ENCODE results near the gene CTF1. TPM values are rescaled to one million over a fixed set of nuclear protein-coding genes. Genes with fewer than 3 reads are reported as not detected.

CTF1 gene
- total RNA-seq, 1 donor from 2014 or later: 0.21 TPM

- H3K9me3 ChIP-seq: no peaks in the 10 kb centered on the region
- peaks cover 3 to 17% of the 10 kb centered on the region in 2 donors for H3K4me1 ChIP-seq
- peak overlapping the region; percentile 69 to 84 for H3K4me3 ChIP-seq
- H3K36me3 ChIP-seq: peaks cover 0 to 11% of the 10 kb centered on the region in 2 donors
- TF ChIP-seq, protein P1, sequence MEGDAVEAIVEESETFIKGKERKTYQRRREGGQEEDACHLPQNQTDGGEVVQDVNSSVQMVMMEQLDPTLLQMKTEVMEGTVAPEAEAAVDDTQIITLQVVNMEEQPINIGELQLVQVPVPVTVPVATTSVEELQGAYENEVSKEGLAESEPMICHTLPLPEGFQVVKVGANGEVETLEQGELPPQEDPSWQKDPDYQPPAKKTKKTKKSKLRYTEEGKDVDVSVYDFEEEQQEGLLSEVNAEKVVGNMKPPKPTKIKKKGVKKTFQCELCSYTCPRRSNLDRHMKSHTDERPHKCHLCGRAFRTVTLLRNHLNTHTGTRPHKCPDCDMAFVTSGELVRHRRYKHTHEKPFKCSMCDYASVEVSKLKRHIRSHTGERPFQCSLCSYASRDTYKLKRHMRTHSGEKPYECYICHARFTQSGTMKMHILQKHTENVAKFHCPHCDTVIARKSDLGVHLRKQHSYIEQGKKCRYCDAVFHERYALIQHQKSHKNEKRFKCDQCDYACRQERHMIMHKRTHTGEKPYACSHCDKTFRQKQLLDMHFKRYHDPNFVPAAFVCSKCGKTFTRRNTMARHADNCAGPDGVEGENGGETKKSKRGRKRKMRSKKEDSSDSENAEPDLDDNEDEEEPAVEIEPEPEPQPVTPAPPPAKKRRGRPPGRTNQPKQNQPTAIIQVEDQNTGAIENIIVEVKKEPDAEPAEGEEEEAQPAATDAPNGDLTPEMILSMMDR (IDR thresholded peaks at IDR 0.05): no peak
- H3K27me3 ChIP-seq: no peaks in the 10 kb centered on the region
- peak overlapping the region; percentile 76 to 79 for H3K27ac ChIP-seq
- no peak for DNase-seq (ENCODE audit: low spot score in 2 of 2)
- intact Hi-C loops (cut with DNase I): loop anchor here (2.0 kb wide), 1 partner anchor 68 kb away; no protein-coding TSS in a partner anchor
Observed at GRCh38 chr16:30874244-30874820, 22.1 kb upstream of the CTF1 start.

DNA sequence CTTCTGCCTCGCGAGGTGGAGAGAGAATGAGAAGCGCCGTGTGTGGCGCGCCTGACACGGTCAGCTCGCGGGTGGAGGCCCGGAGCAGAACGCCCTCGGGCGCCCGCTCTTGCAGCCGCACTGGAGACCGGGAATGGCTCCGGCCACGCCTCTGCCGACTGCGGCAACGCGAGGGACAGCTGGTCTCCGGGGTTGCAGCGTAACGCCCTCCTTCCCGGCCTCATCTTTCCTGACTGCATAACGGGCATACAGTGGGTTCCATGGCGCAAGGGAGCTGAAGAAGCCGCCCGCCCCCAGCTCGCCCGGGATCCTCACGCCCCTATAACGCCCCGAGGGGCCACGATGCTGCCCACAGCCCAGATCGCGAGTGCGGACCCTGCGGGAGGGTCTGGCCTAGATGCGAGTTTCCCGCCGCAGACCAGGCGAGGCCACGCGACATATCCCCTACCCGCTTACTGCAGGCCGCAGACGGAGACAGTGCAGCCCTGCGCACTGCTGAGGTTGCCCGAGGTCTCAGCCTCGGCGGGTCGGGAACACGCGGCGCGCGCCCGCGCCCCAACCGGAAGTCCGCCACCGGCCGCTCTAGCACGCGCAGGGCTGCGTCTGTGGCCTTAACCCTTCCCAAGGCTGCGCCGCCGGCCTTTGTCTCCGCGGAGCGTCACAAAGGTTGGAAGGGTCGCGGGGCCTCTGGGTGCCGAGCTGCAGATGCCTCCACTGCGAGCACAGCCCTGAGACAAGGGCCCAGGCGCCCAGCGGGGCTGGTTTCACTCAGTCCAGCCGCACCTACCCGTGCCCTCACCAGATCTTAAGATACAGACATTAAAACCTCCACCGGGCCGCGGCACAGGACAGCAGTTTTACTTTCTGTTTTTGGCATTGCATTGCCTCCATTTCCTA is 21.3 kb upstream of the CTF1 start:
- Histone ChIP-seq H3K4me3 (peak overlapping the region; percentile 69 to 84), H3K36me3 (peaks cover 4 to 14% of the 10 kb centered on the region in 2 donors), H3K27me3 (no peaks in the 10 kb centered on the region), H3K4me1 (peaks cover 3 to 17% of the 10 kb centered on the region in 2 donors), H3K9me3 (no peaks in the 10 kb centered on the region), H3K27ac (peak overlapping the region; percentile 76 to 79)
- intact Hi-C loops (cut with DNase I): loop anchor here (1.0 to 2.0 kb wide), 6 partner anchors 19 to 89 kb away; partner anchors contain the start of gene BCL7C
- TF ChIP-seq, protein P1 (IDR thresholded peaks at IDR 0.05): no peak
- DNase-seq (ENCODE audit: low spot score in 2 of 2): peak; percentile 39 to 94

- peaks cover 3 to 17% of the 10 kb centered on the region in 2 donors for H3K4me1 ChIP-seq
- peak overlapping the region; percentile 69 to 84 for H3K4me3 ChIP-seq
- no peaks in the 10 kb centered on the region for H3K9me3 ChIP-seq
- H3K27me3 ChIP-seq: no peaks in the 10 kb centered on the region
- peak overlapping the region; percentile 76 to 79 for H3K27ac ChIP-seq
- TF ChIP-seq, protein P1 (IDR thresholded peaks at IDR 0.05): no peak
- DNase-seq (ENCODE audit: low spot score in 2 of 2): no peak
- peaks cover 6 to 18% of the 10 kb centered on the region in 2 donors for H3K36me3 ChIP-seq
- intact Hi-C loops (cut with DNase I): loop anchor here (1.0 to 2.0 kb wide), 6 partner anchors 18 to 90 kb away; partner anchors contain the start of gene BCL7C
Observed at GRCh38 chr16:30875871-30876801, 20.3 kb upstream of the CTF1 start.

DNA sequence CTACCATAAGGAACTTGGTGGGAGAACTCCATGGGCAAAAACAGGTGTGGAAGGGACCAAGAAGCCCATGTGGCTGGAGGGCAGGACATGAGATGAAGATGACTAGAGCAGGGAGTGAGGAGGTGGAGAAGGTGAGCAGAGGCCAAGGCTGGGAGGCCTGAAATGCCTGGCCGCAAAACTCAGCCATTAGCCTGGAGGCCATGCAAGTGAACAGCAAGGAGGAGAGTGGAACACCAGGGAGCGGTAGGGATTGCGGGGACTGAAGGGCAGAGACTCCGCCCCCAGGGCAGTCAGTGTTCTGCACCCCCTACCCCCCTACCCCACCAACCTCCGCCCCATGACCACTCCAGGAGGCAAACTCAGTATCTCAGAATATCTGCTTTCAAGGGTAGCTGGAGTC is 19.5 kb upstream of the CTF1 start:
- H3K27me3 ChIP-seq: no peaks in the 10 kb centered on the region
- peak overlapping the region; percentile 69 to 84 for H3K4me3 ChIP-seq
- TF ChIP-seq, protein P1 (IDR thresholded peaks at IDR 0.05): no peak
- peaks cover 6 to 18% of the 10 kb centered on the region in 2 donors for H3K36me3 ChIP-seq
- H3K4me1 ChIP-seq: peaks cover 3 to 17% of the 10 kb centered on the region in 2 donors
- H3K27ac ChIP-seq: peak overlapping the region; percentile 9 to 79
- intact Hi-C loops (cut with DNase I): no loop called here
- H3K9me3 ChIP-seq: no peaks in the 10 kb centered on the region
- no peak for DNase-seq (ENCODE audit: low spot score in 2 of 2)
